ENCODE data around the gene FGD6. TPM values are rescaled to one million over a fixed set of nuclear protein-coding genes. Genes with fewer than 3 reads are reported as not detected.

FGD6 gene
- total and polyA plus RNA-seq, 2 of the 4 experiments (the other 2 are of a cell fraction): 2.6 to 9.5 TPM

DNA sequence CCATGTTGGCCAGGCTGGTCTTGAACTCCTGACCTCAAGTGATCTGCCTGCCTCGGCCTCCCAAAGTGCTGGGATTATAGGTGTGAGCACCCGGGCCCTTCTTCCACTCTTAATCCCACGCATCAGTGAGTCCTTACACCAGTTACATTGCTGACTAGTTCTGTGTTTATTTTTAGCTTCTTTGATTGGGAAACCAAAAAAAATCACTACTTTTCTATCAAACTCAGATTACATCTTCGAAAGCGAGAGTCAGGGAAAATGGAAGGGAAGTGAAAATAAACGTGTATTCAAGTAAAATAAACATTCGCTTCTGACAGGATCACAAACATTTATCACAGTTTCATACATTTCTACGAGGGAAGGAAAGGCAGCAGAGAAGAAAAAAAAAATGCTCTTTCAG, 32.2 kb downstream of the FGD6 start:
- H3K9me3 ChIP-seq (ENCODE audit: control insufficient read depth, insufficient read depth, low read length): no peaks in the 10 kb centered on the region
- ATAC-seq (ENCODE audit: low read depth) (peak; percentile 40; the same call in 1 of the 2 replicates), DNase-seq (peak; percentile 78)
- no peaks in the 10 kb centered on the region for H3K27me3 ChIP-seq (ENCODE audit: control insufficient read depth, insufficient read depth, low read length)
- no peak overlapping the region for H3K27ac ChIP-seq (ENCODE audit: insufficient read depth, low read length)
- no peak overlapping the region for H4K8ac ChIP-seq (ENCODE audit: low read depth in 2 of 2, low read length in 2 of 2)
- no CpG with 5 or more reads among the region's 8 CpGs for WGBS, 2 experiments (ENCODE audit: extremely low coverage in 2 of 2, insufficient read length in 1 of 2)
- no peak overlapping the region for H3K23ac ChIP-seq (ENCODE audit: low read depth, low read length)
- no TSS peak for BruUV-seq (replicated peaks)
- no peak overlapping the region for H3K4me3 ChIP-seq (ENCODE audit: insufficient read depth, low read depth, low read length)
- H4K91ac ChIP-seq (ENCODE audit: insufficient read depth, low read depth, low read length): no peak overlapping the region
- no peak overlapping the region for H2BK15ac ChIP-seq (ENCODE audit: low read depth, low read length)
- H3K4ac ChIP-seq (ENCODE audit: low read depth, low read length): no peak overlapping the region
- no peak overlapping the region for H2BK20ac ChIP-seq (ENCODE audit: low read depth, low read length)
- H3K4me1 ChIP-seq (ENCODE audit: control insufficient read depth, insufficient read depth, low read length): peaks cover 2% of the 10 kb centered on the region; the same call in 1 of the 2 replicates
- no peak overlapping the region for H3K56ac ChIP-seq (ENCODE audit: extremely low read depth, insufficient read depth, low read length)
- no peak overlapping the region for H2BK5ac ChIP-seq (ENCODE audit: low read depth, low read length, poor library complexity, severe bottlenecking)
- H2AK5ac ChIP-seq (ENCODE audit: low read depth, low read length): no peak overlapping the region
- 0 out of 2 replicates have a peak, but pooled peaks cover 2% of the 10 kb centered on the region for H3K36me3 ChIP-seq (ENCODE audit: control insufficient read depth, insufficient read depth, low read length)
- H3K9ac ChIP-seq (ENCODE audit: low read depth, low read length): no peak overlapping the region
- H4K20me1 ChIP-seq (ENCODE audit: insufficient read depth, low read length): no peaks in the 10 kb centered on the region
- H3K79me1 ChIP-seq (ENCODE audit: low read depth in 1 of 2, low read length in 2 of 2): peaks cover 0 to 8% of the 10 kb centered on the region in 2 experiments; a peak in 1 of 4 replicates
- no peak overlapping the region for H3K18ac ChIP-seq (ENCODE audit: low read depth, low read length)
- ChIA-PET CTCF (interaction anchor here (1.1 kb wide), 1 partner anchor 46 kb away, joined by 3 read pairs; no protein-coding TSS in a partner anchor), POLR2A (ENCODE audit: unreplicated experiment) (interaction anchor here (0.7 kb wide), 1 partner anchor 142 kb away, joined by 3 read pairs; no protein-coding TSS in a partner anchor)
- H2AFZ ChIP-seq (replicated peaks; ENCODE audit: low read length, poor library complexity): no peak overlapping the region
- H3K9me1 ChIP-seq (ENCODE audit: insufficient read depth, low read length): peaks cover 9% of the 10 kb centered on the region
- peak overlapping the region; percentile 67; the same call in 1 of the 2 replicates for H3K4me2 ChIP-seq (ENCODE audit: low read depth, low read length)
- no peak overlapping the region for H2BK120ac ChIP-seq (ENCODE audit: low read depth, low read length)
- no peak overlapping the region for H3K14ac ChIP-seq (replicated peaks; ENCODE audit: low read depth, low read length)
- intact Hi-C loops (cut with micrococcal nuclease) (no loop called here), dilution Hi-C loops (cut with HindIII; ENCODE audit: low sequenced_read_pairs, unreplicated experiment) (no loop called here), in situ Hi-C loops (cut with MboI; ENCODE audit: low sequenced_read_pairs) (no loop called here)
- no peak overlapping the region for H4K5ac ChIP-seq (ENCODE audit: low read depth, low read length)
- TF ChIP-seq SMC3 (IDR thresholded peaks at IDR 0.05; ENCODE audit: low read depth, low read length): no peak
- TF ChIP-seq, protein P1, sequence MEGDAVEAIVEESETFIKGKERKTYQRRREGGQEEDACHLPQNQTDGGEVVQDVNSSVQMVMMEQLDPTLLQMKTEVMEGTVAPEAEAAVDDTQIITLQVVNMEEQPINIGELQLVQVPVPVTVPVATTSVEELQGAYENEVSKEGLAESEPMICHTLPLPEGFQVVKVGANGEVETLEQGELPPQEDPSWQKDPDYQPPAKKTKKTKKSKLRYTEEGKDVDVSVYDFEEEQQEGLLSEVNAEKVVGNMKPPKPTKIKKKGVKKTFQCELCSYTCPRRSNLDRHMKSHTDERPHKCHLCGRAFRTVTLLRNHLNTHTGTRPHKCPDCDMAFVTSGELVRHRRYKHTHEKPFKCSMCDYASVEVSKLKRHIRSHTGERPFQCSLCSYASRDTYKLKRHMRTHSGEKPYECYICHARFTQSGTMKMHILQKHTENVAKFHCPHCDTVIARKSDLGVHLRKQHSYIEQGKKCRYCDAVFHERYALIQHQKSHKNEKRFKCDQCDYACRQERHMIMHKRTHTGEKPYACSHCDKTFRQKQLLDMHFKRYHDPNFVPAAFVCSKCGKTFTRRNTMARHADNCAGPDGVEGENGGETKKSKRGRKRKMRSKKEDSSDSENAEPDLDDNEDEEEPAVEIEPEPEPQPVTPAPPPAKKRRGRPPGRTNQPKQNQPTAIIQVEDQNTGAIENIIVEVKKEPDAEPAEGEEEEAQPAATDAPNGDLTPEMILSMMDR (conservative IDR thresholded peaks at IDR 0.05; ENCODE audit: low read depth, low read length): no peak
- no peak for TF ChIP-seq RCOR1 (IDR thresholded peaks at IDR 0.05; ENCODE audit: insufficient replicate concordance, low read length)
- TF ChIP-seq, protein P2, sequence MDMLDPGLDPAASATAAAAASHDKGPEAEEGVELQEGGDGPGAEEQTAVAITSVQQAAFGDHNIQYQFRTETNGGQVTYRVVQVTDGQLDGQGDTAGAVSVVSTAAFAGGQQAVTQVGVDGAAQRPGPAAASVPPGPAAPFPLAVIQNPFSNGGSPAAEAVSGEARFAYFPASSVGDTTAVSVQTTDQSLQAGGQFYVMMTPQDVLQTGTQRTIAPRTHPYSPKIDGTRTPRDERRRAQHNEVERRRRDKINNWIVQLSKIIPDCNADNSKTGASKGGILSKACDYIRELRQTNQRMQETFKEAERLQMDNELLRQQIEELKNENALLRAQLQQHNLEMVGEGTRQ (IDR thresholded peaks at IDR 0.05; ENCODE audit: low read depth, low read length): no peak
- TF ChIP-seq, protein P3, sequence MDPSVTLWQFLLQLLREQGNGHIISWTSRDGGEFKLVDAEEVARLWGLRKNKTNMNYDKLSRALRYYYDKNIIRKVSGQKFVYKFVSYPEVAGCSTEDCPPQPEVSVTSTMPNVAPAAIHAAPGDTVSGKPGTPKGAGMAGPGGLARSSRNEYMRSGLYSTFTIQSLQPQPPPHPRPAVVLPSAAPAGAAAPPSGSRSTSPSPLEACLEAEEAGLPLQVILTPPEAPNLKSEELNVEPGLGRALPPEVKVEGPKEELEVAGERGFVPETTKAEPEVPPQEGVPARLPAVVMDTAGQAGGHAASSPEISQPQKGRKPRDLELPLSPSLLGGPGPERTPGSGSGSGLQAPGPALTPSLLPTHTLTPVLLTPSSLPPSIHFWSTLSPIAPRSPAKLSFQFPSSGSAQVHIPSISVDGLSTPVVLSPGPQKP (IDR thresholded peaks at IDR 0.05; ENCODE audit: borderline replicate concordance, low read depth, low read length): no peak
- TF ChIP-seq CEBPB (IDR thresholded peaks at IDR 0.05; ENCODE audit: low read depth, low read length): peak; percentile 63
- no peak overlapping the region for H2AK9ac ChIP-seq (replicated peaks; ENCODE audit: low read depth, low read length, poor library complexity)

Data from IMR-90 (cell line).